ENCODE data around the gene NPLOC4.

DNA sequence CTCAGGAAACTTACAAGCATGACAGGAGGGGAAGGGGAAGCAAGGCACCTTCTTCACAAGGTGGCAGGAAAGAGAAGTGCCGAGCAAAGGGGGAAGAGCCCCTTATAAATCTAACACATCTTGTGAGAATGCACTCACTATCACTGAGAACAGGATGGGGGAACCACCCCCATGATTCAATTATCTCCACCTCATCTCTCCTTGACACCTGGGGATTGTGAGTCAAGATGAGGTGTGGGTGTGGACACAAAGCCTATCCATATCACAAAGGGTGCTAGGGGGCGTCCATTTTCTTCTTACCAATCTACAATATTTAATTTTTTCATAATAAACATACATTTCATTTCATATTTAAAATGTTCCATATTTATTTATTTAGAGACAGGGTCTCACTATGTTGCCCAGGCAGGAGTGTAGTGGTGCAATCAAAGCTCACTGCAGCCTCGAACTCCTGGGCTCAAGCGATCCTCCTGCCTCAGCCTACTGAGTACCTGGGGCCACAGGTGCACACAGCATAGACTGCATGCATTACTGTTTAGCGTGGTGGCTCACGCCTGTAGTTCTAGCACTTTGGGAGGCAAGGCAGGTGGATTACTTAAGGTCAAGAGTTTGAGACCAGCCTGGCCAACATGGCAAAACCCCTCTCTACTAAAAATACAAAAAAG lies 58.2 kb downstream of the NPLOC4 start:
- TF ChIP-seq POLR2A (IDR thresholded peaks at IDR 0.05; ENCODE audit: low read depth, low read length) (no peak), TAF1 (IDR thresholded peaks at IDR 0.05; ENCODE audit: borderline replicate concordance, low read depth, low read length) (no peak)
